ENCODE results near the gene MT1E.

Gene MT1E

GRCh38 chr16:56611281-56611833, 14.2 kb upstream of the MT1E start:
- no peak for DNase-seq (ENCODE audit: low spot score)
- TF ChIP-seq CTCF (IDR thresholded peaks at IDR 0.05; ENCODE audit: extremely low read depth, missing control alignments): no peak

- DNase-seq (ENCODE audit: low spot score): no peak
- TF ChIP-seq CTCF (IDR thresholded peaks at IDR 0.05; ENCODE audit: extremely low read depth, missing control alignments): no peak
Observed at GRCh38 chr16:56613706-56614105, 11.9 kb upstream of the MT1E start.

- DNase-seq (ENCODE audit: low spot score): no peak
- TF ChIP-seq CTCF (IDR thresholded peaks at IDR 0.05; ENCODE audit: extremely low read depth, missing control alignments): no peak
Observed at GRCh38 chr16:56614549-56614991, 11.0 kb upstream of the MT1E start.

GRCh38 chr16:56615353-56615752, 10.2 kb upstream of the MT1E start:
- no peak for DNase-seq (ENCODE audit: low spot score)
- TF ChIP-seq CTCF (IDR thresholded peaks at IDR 0.05; ENCODE audit: extremely low read depth, missing control alignments): no peak

- DNase-seq (ENCODE audit: low spot score): no peak
- no peak for TF ChIP-seq CTCF (IDR thresholded peaks at IDR 0.05; ENCODE audit: extremely low read depth, missing control alignments)
Observed at GRCh38 chr16:56616608-56617211, 8.9 kb upstream of the MT1E start.

- DNase-seq (ENCODE audit: low spot score): no peak
- no peak for TF ChIP-seq CTCF (IDR thresholded peaks at IDR 0.05; ENCODE audit: extremely low read depth, missing control alignments)
Observed at GRCh38 chr16:56617212-56618085, 8.1 kb upstream of the MT1E start.

- no peak for DNase-seq (ENCODE audit: low spot score)
- TF ChIP-seq CTCF (IDR thresholded peaks at IDR 0.05; ENCODE audit: extremely low read depth, missing control alignments): no peak
Observed at GRCh38 chr16:56618138-56618537, 7.4 kb upstream of the MT1E start.

Data from GM20000 (cell line).